ENCODE results near the gene CAB39L. TPM values are rescaled to one million over a fixed set of nuclear protein-coding genes. Genes with fewer than 3 reads are reported as not detected.

Gene CAB39L
- total and polyA plus RNA-seq, 2 donors (not counting 3 experiments of a cell fraction or from before 2014, with no cell fraction given) = 3.1 to 7.2 TPM

DNA sequence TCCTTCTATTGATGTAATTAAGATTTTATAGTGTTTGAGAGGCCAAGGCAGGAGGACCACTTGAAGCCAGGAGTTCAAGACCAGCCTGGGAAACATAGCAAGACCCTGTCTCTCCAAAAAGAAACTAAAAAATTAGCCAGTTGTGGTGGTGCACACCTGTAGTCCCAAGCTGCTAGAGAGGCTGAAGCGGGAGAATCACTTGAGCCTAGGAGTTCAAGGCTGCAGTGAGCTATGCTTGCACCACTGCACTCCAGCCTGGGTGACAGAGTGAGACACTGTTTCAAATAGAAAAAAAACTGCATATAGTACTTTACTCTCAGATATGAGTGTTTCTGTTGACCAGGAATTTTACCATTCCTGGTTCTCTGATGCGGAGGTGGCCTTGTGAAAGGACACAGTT lies 147.2 kb downstream of the CAB39L start:
- Histone ChIP-seq H3K9ac (replicated peaks; ENCODE audit: extremely low read depth, insufficient read depth, low read length) (no peak overlapping the region), H3K4me3 (replicated peaks in 1 of 3; ENCODE audit: insufficient read depth in 1 of 3, low read depth in 1 of 3, low read length in 3 of 3) (no peak overlapping the region), H3K9me1 (replicated peaks; ENCODE audit: control insufficient read depth, extremely low read depth, insufficient read depth, low read length) (no peaks in the 10 kb centered on the region), H3K9me3 (replicated peaks; ENCODE audit: control insufficient read depth, insufficient read depth, low read length) (no peaks in the 10 kb centered on the region), H4K20me1 (replicated peaks; ENCODE audit: control insufficient read depth, extremely low read depth, insufficient read depth, low read length) (no peaks in the 10 kb centered on the region), H3K36me3 (ENCODE audit: control insufficient read depth in 2 of 2, extremely low read depth in 1 of 2, insufficient read depth in 2 of 2, low read length in 2 of 2) (no peaks in the 10 kb centered on the region), H2AFZ (ENCODE audit: low read depth, low read length) (no peak overlapping the region), H3K4me1 (ENCODE audit: control insufficient read depth, extremely low read depth, insufficient read depth, low read length) (peaks cover 5% of the 10 kb centered on the region), H3K4me2 (ENCODE audit: insufficient read depth, low read length) (no peak overlapping the region), H3K27ac (ENCODE audit: insufficient read depth, low read depth, low read length) (no peak overlapping the region), H3K27me3 (ENCODE audit: control insufficient read depth in 2 of 2, insufficient read depth in 2 of 2, low read length in 2 of 2) (no peaks in the 10 kb centered on the region), H3K79me2 (ENCODE audit: control insufficient read depth, insufficient read depth, low read length) (no peaks in the 10 kb centered on the region)
- DNase-seq (ENCODE audit: low read depth, low spot score) = no peak
- dilution Hi-C loops (cut with MboI; ENCODE audit: extremely low pct_ligation_motif_present, low sequenced_read_pairs) = no loop called here
- no TSS peak for BruUV-seq (replicated peaks)
- no peak for FAIRE-seq
- intact Hi-C loops (cut with micrococcal nuclease) = no loop called here
- no peak for TF ChIP-seq EZH2 (IDR thresholded peaks at IDR 0.05; ENCODE audit: borderline replicate concordance, low read depth, low read length, severe bottlenecking)
- TF ChIP-seq, protein P1, sequence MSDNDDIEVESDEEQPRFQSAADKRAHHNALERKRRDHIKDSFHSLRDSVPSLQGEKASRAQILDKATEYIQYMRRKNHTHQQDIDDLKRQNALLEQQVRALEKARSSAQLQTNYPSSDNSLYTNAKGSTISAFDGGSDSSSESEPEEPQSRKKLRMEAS (IDR thresholded peaks at IDR 0.05; ENCODE audit: insufficient read depth, insufficient read length) = no peak
- no peak for TF ChIP-seq POLR2A (IDR thresholded peaks at IDR 0.05; ENCODE audit: low read depth, low read length)
- TF ChIP-seq MYC (IDR thresholded peaks at IDR 0.05; ENCODE audit: low read depth, low read length) = no peak
- no peak for TF ChIP-seq GATA2 (IDR thresholded peaks at IDR 0.05; ENCODE audit: insufficient read depth, insufficient read length, low read depth, low read length)
- TF ChIP-seq JUN (IDR thresholded peaks at IDR 0.05; ENCODE audit: borderline replicate concordance, insufficient read depth, insufficient read length, low read depth) = no peak
- TF ChIP-seq POLR2AphosphoS5 (IDR thresholded peaks at IDR 0.05; ENCODE audit: insufficient read depth, low read depth, low read length) = no peak
- TF ChIP-seq FOS (IDR thresholded peaks at IDR 0.05; ENCODE audit: borderline replicate concordance, insufficient read depth, low read length) = no peak
- POLR2A ChIA-PET = no interaction called here
- CTCF ChIA-PET = interaction anchor here (1.6 to 3.3 kb wide), 3 partner anchors 16 to 310 kb away, joined by 4 to 15 read pairs (median 7); no protein-coding TSS in a partner anchor

DNA sequence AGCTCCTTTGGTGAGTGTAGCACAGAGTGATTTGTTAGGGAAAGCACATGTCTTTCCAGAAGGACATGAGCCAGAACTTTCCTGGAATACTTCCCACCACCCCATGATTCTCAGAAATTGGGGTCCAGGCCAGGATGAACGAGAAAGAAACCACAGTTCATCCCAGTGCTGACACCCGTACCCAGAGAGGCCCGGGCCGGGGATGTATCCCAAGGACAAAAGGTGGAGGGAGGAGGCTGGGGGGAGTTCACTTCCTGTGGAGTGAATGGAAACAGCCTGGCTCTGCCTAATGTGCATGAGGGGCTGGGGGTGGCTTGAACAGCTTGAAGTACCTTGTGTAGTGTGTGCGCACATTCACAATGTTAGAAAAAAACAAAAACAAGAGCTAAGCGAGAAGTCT lies 148.6 kb downstream of the CAB39L start:
- BruUV-seq (replicated peaks) = no TSS peak
- H3K27me3 ChIP-seq (ENCODE audit: control insufficient read depth in 2 of 2, insufficient read depth in 2 of 2, low read length in 2 of 2) = no peaks in the 10 kb centered on the region
- TF ChIP-seq, protein P2, sequence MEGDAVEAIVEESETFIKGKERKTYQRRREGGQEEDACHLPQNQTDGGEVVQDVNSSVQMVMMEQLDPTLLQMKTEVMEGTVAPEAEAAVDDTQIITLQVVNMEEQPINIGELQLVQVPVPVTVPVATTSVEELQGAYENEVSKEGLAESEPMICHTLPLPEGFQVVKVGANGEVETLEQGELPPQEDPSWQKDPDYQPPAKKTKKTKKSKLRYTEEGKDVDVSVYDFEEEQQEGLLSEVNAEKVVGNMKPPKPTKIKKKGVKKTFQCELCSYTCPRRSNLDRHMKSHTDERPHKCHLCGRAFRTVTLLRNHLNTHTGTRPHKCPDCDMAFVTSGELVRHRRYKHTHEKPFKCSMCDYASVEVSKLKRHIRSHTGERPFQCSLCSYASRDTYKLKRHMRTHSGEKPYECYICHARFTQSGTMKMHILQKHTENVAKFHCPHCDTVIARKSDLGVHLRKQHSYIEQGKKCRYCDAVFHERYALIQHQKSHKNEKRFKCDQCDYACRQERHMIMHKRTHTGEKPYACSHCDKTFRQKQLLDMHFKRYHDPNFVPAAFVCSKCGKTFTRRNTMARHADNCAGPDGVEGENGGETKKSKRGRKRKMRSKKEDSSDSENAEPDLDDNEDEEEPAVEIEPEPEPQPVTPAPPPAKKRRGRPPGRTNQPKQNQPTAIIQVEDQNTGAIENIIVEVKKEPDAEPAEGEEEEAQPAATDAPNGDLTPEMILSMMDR (IDR thresholded peaks at IDR 0.05; ENCODE audit: extremely low read depth in 1 of 2, insufficient read depth in 1 of 2, low read depth in 1 of 2, low read length in 2 of 2) = no peak
- TF ChIP-seq FOS (IDR thresholded peaks at IDR 0.05; ENCODE audit: borderline replicate concordance, insufficient read depth, low read length) (no peak), GATA2 (IDR thresholded peaks at IDR 0.05; ENCODE audit: insufficient read depth, insufficient read length, low read depth, low read length) (no peak), POLR2AphosphoS5 (IDR thresholded peaks at IDR 0.05; ENCODE audit: insufficient read depth, low read depth, low read length) (no peak), POLR2A (IDR thresholded peaks at IDR 0.05; ENCODE audit: low read depth, low read length) (no peak), MYC (IDR thresholded peaks at IDR 0.05; ENCODE audit: low read depth, low read length) (no peak), JUN (IDR thresholded peaks at IDR 0.05; ENCODE audit: borderline replicate concordance, insufficient read depth, insufficient read length, low read depth) (no peak)
- TF ChIP-seq, protein P1 (IDR thresholded peaks at IDR 0.05; ENCODE audit: insufficient read depth, insufficient read length) = no peak
- H3K79me2 ChIP-seq (ENCODE audit: control insufficient read depth, insufficient read depth, low read length) = no peaks in the 10 kb centered on the region
- POLR2A ChIA-PET = no interaction called here
- no peak overlapping the region for H2AFZ ChIP-seq (ENCODE audit: low read depth, low read length)
- dilution Hi-C loops (cut with MboI; ENCODE audit: extremely low pct_ligation_motif_present, low sequenced_read_pairs) (no loop called here), intact Hi-C loops (cut with micrococcal nuclease) (no loop called here)
- H3K27ac ChIP-seq (ENCODE audit: insufficient read depth, low read depth, low read length) = no peak overlapping the region
- DNase-seq (ENCODE audit: low read depth, low spot score) (no peak), FAIRE-seq (no peak)
- no peak overlapping the region for H3K9ac ChIP-seq (replicated peaks; ENCODE audit: extremely low read depth, insufficient read depth, low read length)
- no peaks in the 10 kb centered on the region for H3K9me3 ChIP-seq (replicated peaks; ENCODE audit: control insufficient read depth, insufficient read depth, low read length)
- H4K20me1 ChIP-seq (replicated peaks; ENCODE audit: control insufficient read depth, extremely low read depth, insufficient read depth, low read length) = no peaks in the 10 kb centered on the region
- no peaks in the 10 kb centered on the region for H3K36me3 ChIP-seq (ENCODE audit: control insufficient read depth in 2 of 2, extremely low read depth in 1 of 2, insufficient read depth in 2 of 2, low read length in 2 of 2)
- H3K9me1 ChIP-seq (replicated peaks; ENCODE audit: control insufficient read depth, extremely low read depth, insufficient read depth, low read length) = no peaks in the 10 kb centered on the region
- peaks cover 5% of the 10 kb centered on the region for H3K4me1 ChIP-seq (ENCODE audit: control insufficient read depth, extremely low read depth, insufficient read depth, low read length)
- H3K4me2 ChIP-seq (ENCODE audit: insufficient read depth, low read length) = no peak overlapping the region
- no peak overlapping the region for H3K4me3 ChIP-seq (replicated peaks in 1 of 3; ENCODE audit: insufficient read depth in 1 of 3, low read depth in 1 of 3, low read length in 3 of 3)
- CTCF ChIA-PET = interaction anchor here (0.8 to 3.3 kb wide), 4 partner anchors 15 to 311 kb away, joined by 4 to 15 read pairs (median 6); no protein-coding TSS in a partner anchor

Measured in endothelial cell of umbilical vein (primary cell).